OCI-LY1 (cell line): ENCODE results near the gene OVCH1.
A peak's percentile ranks its signal among the peaks of the same experiment; 100 is the strongest.

Experiments used
- EZH2 ChIP-seq: fragments of 200-600 bp; sonication (generic), shearing (Covaris generic); IDR thresholded peaks from 2 replicates; pipeline ENCODE4 v1.8.0; 2017; ENCODE audit warnings: borderline replicate concordance, mixed run types, mild to moderate bottlenecking, antibody characterized with exemption, low read length, moderate library complexity, mixed read lengths
- TF ChIP-seq, protein P1 (sequence below): fragments of 200-600 bp; sonication (generic), shearing (Covaris generic); IDR thresholded peaks from 2 replicates; pipeline ENCODE4 v1.5.1; 2017; ENCODE audit warnings: mild to moderate bottlenecking, antibody characterized with exemption, low read length, moderate library complexity, mixed read lengths

DNA sequence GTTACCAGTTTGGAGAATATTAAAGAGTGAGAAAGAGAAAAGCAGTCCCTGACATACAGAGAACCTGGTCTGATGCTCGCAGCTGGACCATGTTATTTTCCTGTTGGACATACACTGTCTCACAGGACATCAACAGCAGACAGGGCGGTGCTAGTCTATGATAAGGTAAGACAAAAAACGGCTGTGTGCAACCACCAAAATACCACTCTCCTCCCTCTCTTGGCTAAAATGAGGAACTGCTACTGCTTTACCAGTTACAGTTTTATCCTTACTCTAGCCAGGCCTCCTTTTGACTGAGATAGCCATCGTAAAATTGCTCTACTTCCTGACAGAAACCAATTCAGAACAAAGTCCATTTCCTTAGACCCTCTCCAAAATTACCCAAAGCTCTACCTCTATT, 69.5 kb downstream of the OVCH1 start:
- TF ChIP-seq, protein P1, sequence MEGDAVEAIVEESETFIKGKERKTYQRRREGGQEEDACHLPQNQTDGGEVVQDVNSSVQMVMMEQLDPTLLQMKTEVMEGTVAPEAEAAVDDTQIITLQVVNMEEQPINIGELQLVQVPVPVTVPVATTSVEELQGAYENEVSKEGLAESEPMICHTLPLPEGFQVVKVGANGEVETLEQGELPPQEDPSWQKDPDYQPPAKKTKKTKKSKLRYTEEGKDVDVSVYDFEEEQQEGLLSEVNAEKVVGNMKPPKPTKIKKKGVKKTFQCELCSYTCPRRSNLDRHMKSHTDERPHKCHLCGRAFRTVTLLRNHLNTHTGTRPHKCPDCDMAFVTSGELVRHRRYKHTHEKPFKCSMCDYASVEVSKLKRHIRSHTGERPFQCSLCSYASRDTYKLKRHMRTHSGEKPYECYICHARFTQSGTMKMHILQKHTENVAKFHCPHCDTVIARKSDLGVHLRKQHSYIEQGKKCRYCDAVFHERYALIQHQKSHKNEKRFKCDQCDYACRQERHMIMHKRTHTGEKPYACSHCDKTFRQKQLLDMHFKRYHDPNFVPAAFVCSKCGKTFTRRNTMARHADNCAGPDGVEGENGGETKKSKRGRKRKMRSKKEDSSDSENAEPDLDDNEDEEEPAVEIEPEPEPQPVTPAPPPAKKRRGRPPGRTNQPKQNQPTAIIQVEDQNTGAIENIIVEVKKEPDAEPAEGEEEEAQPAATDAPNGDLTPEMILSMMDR: peak; percentile 42; the same call in 1 of the 2 replicates
- TF ChIP-seq EZH2: no peak
